SW480 (cell line): ENCODE measurements around the gene ZSCAN16.

Experiments used
- DNase-seq: peaks from one replicate; pipeline ENCODE4 v3.0.0-alpha.2; 2016; ENCODE audit warnings: low spot score

ZSCAN16 gene

DNA sequence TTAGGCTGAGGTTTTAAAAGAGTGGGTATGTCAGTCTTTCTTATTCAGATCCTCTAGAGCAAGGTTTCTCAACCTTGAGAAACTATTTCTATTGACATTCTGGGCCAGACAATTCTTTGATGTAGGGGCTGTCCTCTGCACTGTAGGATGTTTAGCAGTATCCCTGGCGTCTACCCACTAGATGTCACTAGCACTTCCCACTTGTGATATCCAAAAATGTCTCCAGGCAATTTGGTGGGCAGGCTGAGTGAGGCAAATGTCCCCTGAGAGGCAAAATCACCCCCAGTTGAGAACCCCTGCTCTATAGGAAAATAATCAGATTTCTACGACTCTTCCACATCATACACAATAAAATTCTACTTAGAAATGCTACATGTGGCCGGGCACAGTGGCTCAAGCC lies 9.6 kb downstream of the ZSCAN16 start:
- DNase-seq: peak; percentile 37

- no peak for DNase-seq
Measured at GRCh38 chr6:28134716-28135115, 10.3 kb downstream of the ZSCAN16 start.

GRCh38 chr6:28135393-28135792 lies 11.0 kb downstream of the ZSCAN16 start:
- no peak for DNase-seq

DNA sequence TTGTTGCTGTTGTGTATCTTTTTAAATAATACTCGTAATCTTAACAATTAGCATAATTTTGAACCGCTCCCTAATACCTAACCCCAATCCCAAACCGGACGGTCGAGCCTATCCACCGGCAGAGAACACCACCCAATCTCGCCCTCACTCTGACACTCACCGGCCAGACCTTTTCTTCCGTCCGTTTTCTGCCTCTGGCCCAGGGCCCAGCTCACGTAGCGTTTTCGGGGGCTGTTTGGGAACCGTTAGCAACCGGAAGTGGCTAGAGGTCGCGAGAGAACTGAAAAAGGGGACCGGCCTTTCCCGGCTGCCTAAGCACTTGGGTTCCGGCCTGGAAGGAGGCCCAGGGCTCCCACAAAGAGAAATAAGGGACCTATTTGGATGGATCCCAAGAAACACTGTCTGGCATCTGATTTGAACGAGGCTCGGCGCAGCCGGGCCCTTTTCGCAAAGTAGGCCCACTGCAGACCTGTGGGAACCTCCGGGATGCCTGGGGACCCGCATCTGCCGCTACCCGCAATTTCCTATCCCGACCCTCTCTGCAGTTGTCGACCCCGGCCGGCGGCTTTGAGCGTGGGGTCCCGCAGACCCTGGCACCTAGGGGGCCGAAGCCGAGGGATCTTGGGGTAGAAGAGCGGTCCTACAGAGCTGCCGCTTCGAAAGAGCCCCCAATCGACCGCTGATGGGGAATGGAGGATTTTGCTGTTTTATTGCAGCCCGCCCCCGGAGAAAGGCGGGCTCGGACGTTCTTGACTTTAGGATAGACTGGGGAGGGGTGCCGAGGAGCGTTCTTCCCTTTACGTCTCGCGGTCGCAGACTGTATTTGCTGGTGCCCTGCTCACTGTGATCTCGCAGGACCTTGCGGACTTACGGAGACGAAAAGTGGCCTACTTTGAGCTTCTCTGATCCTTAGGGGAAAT lies 12.4 kb downstream of the ZSCAN16 start:
- peak; percentile 90 for DNase-seq

DNA sequence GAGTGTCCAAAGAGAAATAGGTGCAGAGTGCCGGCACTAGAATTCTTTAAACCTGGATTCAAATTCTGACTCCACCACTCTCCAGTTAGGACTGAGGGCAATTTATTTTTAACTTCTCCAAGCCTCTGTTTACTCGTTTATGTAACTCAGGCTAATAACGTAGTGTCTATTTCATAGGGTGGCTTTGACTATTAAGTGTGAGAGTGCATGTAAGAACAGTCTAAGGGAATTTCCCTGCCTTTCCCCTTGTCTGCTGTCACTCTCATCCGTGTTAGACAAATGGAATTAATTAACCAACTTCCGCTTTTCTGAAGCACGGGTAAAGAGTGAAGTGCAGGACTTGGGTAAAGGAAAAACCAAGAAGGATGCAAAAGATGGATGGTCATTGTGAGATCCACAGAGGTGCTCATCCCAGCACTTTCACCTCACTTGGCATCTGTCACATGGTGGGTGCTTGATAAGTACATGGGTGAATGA lies 13.1 kb downstream of the ZSCAN16 start:
- DNase-seq: peak; percentile 2

DNA sequence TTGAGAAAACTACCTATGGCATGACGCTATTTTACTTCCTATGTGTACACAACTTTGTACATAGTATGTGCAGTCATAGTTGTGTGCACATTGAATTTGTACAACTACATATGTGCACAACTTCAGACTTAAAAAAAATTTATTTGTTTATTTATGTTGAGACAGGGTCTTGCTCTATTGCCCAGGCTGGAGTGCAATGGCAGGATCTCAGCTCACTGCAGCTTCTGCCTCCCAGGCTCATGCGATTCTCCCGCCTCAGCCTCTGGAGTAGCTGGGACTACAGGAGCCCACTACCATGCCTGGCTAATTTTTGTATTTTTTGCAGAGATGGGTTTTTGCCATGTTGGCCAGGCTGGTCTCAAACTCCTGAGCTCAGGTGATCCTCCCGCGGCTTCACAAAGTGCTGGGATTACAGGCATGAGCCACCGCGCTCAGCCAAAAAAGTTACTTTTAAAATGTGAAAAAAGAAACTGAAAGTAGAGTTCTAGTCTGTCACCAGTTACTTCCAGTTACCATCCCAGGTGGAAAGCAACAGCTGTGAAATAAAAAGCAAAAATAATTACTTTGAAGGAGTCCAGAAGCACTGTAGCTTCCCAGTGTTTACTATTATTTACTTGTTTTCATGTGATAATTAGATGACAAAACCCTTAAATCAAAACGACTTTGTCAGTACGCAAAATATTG lies 15.6 kb downstream of the ZSCAN16 start:
- DNase-seq: no peak

- no peak for DNase-seq
Measured at GRCh38 chr6:28140616-28141015, 16.2 kb downstream of the ZSCAN16 start.

DNA sequence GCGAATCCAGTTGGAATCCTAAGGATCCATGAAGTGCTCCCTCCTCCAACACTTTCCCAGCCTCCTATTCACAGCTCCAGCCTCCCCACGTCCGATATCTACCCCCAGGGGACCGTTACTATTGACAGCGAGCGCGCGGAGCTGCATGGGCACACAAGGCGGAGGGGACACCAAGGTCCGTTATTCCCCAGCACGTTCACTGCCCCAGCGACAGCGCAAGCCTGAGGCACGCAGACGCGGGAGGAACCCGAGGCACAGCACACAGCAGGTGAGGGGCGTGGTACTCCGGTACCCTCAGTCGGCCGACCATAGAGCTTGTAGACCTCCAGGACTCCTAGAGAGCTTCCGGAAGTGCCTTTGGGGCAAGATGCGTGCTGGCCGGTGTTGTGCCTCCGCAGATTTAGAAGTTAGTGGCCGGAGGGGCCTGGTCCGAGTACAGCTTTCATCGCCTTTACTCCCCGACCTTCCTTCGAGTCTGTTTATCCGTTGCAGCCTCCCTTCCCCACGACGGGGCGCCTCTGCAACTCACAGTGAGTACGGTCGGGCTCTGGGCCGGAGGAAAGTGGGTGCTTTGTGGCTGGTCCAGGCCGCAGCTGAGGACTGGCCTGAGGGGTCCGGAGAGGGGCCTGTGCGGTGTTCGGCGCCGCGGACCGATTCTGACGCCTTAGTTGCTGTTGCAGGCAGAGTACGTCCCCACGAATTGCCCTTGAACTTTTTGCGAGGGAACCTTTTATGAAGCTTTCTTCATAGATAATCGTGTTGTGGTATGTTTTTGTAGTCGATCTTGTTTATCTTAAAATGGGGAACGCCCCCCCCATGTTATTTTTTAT lies 17.3 kb downstream of the ZSCAN16 start, which contains the start of gene ZKSCAN8:
TSS of gene ZKSCAN8 (plus strand) at position 384 of the 830 bp plus-strand sequence. CDS start 6,525 bp downstream, outside the sequence.
- DNase-seq: peak; percentile 94

GRCh38 chr6:28142446-28142845 lies 18.0 kb downstream of the ZSCAN16 start:
- no peak for DNase-seq

- no peak for DNase-seq
Measured at GRCh38 chr6:28145231-28145630, 20.8 kb downstream of the ZSCAN16 start.

- DNase-seq: no peak
Measured at GRCh38 chr6:28152531-28152930, 28.1 kb downstream of the ZSCAN16 start.

GRCh38 chr6:28153546-28153945 lies 29.1 kb downstream of the ZSCAN16 start:
- no peak for DNase-seq

- DNase-seq: no peak
Measured at GRCh38 chr6:28154357-28154756, 29.9 kb downstream of the ZSCAN16 start.

- no peak for DNase-seq
Measured at GRCh38 chr6:28158318-28158717, 33.9 kb downstream of the ZSCAN16 start.

DNA sequence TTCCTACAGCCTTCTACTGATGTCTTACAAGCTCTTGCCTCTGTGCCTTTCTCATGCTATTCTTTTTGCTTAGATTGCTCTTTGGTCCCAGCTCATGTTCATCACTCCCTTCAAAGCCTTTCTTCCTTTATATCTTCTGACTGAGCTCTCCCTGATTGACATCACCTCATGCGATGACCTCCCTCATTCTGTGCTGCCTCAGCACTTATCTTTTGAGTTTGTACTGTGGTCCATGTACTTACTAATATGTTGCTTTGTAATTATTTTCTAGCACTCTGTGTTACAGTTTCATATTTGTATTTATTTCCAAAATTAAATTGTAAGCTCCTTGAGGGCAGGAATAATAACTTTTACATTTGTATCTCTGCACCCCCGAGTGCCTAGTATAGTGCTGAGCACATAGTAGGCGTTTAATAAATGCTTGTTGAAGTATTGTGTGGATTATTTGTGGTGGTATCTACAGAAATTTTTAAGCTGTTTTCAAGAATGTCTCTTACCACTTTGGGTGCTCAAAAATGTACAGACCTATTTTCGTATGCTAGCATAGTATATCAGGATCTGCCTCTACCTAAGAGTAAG lies 34.7 kb downstream of the ZSCAN16 start:
- no peak for DNase-seq

- DNase-seq: no peak
Measured at GRCh38 chr6:28160233-28160632, 35.8 kb downstream of the ZSCAN16 start.

DNA sequence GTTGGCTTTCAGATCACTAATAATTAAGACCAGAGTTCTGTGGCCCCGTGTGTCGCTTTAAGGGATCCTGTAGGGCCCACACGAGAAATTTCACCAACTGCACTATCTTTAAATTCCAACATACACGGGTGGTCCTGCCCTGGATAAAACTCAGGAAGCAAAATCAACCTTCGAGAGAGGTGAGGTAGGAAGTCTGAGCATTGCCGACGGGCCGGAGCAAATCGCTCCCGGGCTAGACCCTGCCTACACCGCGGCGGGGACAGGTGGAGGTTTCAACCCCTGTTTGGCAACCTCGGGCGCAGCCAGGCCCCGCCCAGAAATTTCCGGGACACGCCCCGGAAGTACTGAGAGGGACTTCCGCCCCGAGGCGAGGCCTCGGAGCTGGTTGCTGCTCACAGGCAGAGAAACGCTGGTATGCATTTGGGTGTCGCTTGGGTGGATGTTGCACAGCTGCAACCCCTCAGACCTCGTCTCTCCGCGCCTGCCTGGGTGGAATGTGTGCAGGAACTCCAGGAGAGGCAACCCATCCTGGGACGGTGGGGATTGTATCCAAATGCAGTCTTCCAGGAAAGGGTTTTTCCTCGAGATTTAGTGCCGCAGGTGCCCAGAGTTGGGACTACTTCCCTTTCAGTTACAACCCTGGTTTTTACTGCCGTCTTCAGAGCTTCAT lies 37.1 kb downstream of the ZSCAN16 start:
- peak; percentile 2 for DNase-seq

- no peak for DNase-seq
Measured at GRCh38 chr6:28165563-28165962, 41.2 kb downstream of the ZSCAN16 start.

- DNase-seq: no peak
Measured at GRCh38 chr6:28167068-28167467, 42.7 kb downstream of the ZSCAN16 start.

GRCh38 chr6:28167926-28168325 lies 43.5 kb downstream of the ZSCAN16 start:
- no peak for DNase-seq

GRCh38 chr6:28171271-28171670 lies 46.9 kb downstream of the ZSCAN16 start:
- no peak for DNase-seq
